Aorta (tissue), 5 donors: ENCODE measurements around the gene SDHAF3. TPM values are rescaled to one million over a fixed set of nuclear protein-coding genes. Genes with fewer than 3 reads are reported as not detected.
"Not testable (repeated sequence)": the region's sequence is repeated elsewhere in the genome, so short reads cannot be mapped to it uniquely, and the experiment has no call there.

Experiments
- ATAC-seq: fragments of 200-7000 bp; cut with Tn5 transposase; one replicate; pipeline ENCODE4 v1.9.1; 2022; ENCODE audit warnings: moderate library complexity; ENCODE audit not compliant: low FRiP score
- DNase-seq, 2 donors: peaks; one replicate each; pipeline ENCODE4 v3.0.0-alpha.2; 2020
- H3K27ac ChIP-seq, 2 donors: one replicate each; pipeline ENCODE4 v1.5.1; 2013; ENCODE audit warnings: low read length in 2 of 2, mild to moderate bottlenecking in 2 of 2, moderate library complexity in 2 of 2, control low read depth in 1 of 2, inconsistent platforms in 1 of 2, low read depth in 1 of 2
- H3K27me3 ChIP-seq, 2 donors: one replicate each; pipeline ENCODE4 v1.6.1; 2013; ENCODE audit warnings: control low read depth in 1 of 2, low read length in 1 of 2, mild to moderate bottlenecking in 1 of 2, moderate library complexity in 1 of 2; ENCODE audit not compliant: insufficient read depth in 2 of 2, control insufficient read depth in 1 of 2
- H3K36me3 ChIP-seq, 2 donors: one replicate each; pipeline ENCODE4 v1.6.1; 2013; ENCODE audit warnings: control low read depth in 1 of 2, low read length in 1 of 2, mild to moderate bottlenecking in 1 of 2; ENCODE audit not compliant: insufficient read depth in 2 of 2, control insufficient read depth in 1 of 2
- H3K4me1 ChIP-seq, 2 donors: one replicate each; pipeline ENCODE4 v1.6.1; 2013; ENCODE audit warnings: low read length in 2 of 2, control low read depth in 1 of 2, mild to moderate bottlenecking in 1 of 2, moderate library complexity in 1 of 2; ENCODE audit not compliant: insufficient read depth in 2 of 2, control insufficient read depth in 1 of 2
- H3K4me3 ChIP-seq, 2 donors: one replicate each; pipeline ENCODE4 v1.5.1; 2013; ENCODE audit warnings: low read length in 2 of 2, control low read depth in 1 of 2, mild to moderate bottlenecking in 1 of 2
- H3K9me3 ChIP-seq: one replicate; pipeline ENCODE4 v1.6.1; 2013; ENCODE audit warnings: mild to moderate bottlenecking, low read length; ENCODE audit not compliant: control insufficient read depth
- WGBS, 2 donors: extraction: QIAGEN DNeasy Blood & Tissue Kit; methylation state at CpG; one replicate each; pipeline ENCODE4 v1.1.7; 2013; 5-methylcytosine and 5-hydroxymethylcytosine counted together
- intact Hi-C, 2 donors: fragments of 100-400 bp; cut with DNase I; formaldehyde crosslinking; loops; one replicate each; pipeline versions ENCODE4 v1.14.2 to v1.15.0; 2022
- polyA plus RNA-seq, 2 donors: library from polyadenylated mRNA; stranded (reverse); fragments of 200-250 nt; gene quantifications; one replicate each; pipeline ENCODE4 v1.2.3, GENCODE V29; 2013
- total RNA-seq, 2 donors: library from RNA; stranded (reverse); fragmentation: NEBNext Ultra II Directional; extraction: Animal tissue kit (Norgen Biotek cat#: 25700); gene quantifications; one replicate each; pipeline ENCODE4 v1.2.1, GENCODE V29; 2021
- donor health status: healthy with polysubstance abuse.
- donor health status: Bipolar disorder and iron deficiency.
- donor health status: DM: no; HTN: no; CAD: no.
- donor health status: DM: no; HTN: no; CAD: no.
- donor health status: DM: yes; HTN: yes; CAD: no.

Gene SDHAF3
- total and polyA plus RNA-seq, 4 donors, result 6.5 to 11.1 (median 8.0) TPM

DNA sequence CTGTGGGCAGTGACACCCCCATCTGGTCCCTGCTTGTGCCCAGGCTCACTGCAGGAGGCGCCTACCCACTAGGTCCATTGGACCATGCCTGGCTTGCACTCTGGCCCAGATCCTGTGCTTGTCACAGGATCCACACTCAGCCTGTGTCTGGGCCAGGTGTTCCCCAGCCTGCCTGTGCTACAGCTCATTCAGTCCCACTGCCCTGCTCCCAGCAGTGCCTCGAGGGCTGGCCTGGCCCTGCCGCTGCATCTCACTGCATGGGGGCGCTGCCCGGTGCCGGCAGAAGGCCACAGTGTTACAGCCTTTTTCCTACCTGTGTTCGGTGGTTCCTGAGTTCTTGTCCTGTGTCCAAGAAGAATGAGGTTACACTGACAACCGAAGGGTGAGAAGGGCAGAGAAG, 21.3 kb downstream of the SDHAF3 start:
- DNase-seq (no peak), ATAC-seq (no peak)
- H3K4me1 ChIP-seq, result no peaks in the 10 kb centered on the region
- H3K27ac ChIP-seq, result no peak overlapping the region
- intact Hi-C loops, result no loop called here
- H3K4me3 ChIP-seq, result no peak overlapping the region
- peaks cover 2% of the 10 kb centered on the region for H3K9me3 ChIP-seq
- no peaks in the 10 kb centered on the region for H3K36me3 ChIP-seq
- WGBS, 2 donors, result 96 to 99% methylated on average over 8 of the region's 8 CpGs
- H3K27me3 ChIP-seq, result no peaks in the 10 kb centered on the region

DNA sequence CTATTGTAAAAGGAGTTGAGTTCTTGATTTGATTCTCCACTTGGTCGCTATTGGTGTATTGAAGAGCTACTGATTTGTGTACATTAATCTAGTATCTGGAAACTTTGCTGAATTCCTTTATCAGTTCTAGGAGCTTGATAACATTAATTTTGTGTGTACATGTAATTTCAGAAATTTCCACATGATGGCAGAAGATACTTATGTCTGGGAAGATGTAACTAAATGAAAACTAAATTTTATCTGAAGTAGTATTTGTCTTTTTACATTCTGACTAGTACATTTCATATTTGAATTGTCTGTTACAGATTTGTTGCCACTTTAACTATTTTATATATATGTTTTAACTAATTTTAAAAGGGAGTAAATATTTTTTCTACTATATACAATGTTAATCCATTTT, 27.6 kb downstream of the SDHAF3 start:
- WGBS, 2 donors, result 68 to 79% methylated on average over 1 of the region's 1 CpG
- Histone ChIP-seq H3K9me3 (no peaks in the 10 kb centered on the region), H3K27ac (no peak overlapping the region), H3K27me3 (no peaks in the 10 kb centered on the region), H3K4me1 (no peaks in the 10 kb centered on the region), H3K4me3 (no peak overlapping the region), H3K36me3 (no peaks in the 10 kb centered on the region)
- intact Hi-C loops, result no loop called here
- DNase-seq, result no peak
- no peak for ATAC-seq

DNA sequence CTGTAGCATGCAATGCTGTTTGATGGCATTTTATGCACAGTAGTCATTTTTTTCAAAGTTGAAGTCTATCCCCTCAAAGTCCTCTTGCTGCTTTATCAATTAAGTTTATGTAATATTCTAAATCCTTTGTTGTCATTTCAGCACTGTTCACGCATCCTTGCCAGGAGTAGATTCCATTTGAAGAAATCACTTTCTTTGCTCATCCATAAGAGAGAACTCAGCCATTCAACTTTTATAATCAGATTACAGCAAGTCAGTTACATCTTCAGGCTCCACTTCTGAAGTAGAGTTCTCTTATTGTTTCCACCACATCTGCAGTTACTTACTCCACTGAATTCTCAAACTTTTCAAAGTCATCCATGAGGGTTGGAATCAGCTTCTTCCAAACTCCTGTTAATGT, 32.3 kb downstream of the SDHAF3 start:
- Histone ChIP-seq H3K4me3 (no peak overlapping the region), H3K9me3 (no peaks in the 10 kb centered on the region), H3K27ac (no peak overlapping the region), H3K4me1 (no peaks in the 10 kb centered on the region), H3K27me3 (no peaks in the 10 kb centered on the region), H3K36me3 (no peaks in the 10 kb centered on the region)
- intact Hi-C loops, result no loop called here
- ATAC-seq (no peak), DNase-seq (no peak)
- 89 to 93% methylated on average over 1 of the region's 1 CpG for WGBS, 2 donors

DNA sequence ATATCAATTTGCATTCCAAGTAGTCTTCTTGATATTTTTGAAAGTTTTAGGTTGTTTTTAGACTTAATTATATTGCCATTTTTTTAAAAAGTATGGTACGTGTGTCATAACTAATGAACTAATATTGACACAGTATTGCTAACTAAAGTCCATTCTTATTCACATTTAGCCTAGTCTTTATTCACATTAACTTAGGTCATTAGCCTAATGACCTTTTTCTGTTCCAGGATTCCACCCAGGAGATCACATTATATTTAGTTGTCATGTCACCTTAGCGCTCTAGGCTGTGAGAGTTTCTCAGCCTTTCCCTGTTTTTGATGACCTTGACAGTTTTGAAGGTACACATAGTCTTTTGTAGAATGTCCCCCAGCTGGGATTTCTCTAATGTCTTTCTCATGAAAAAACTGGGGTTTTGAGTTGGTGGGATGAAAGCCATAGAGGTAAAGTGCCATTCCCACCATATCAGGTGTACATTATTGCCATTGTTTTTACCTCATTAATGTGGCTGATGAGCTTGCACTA, 38.5 kb downstream of the SDHAF3 start:
- Histone ChIP-seq H3K9me3 (no peaks in the 10 kb centered on the region), H3K4me1 (no peaks in the 10 kb centered on the region), H3K36me3 (no peaks in the 10 kb centered on the region), H3K27me3 (no peaks in the 10 kb centered on the region), H3K27ac (no peak overlapping the region), H3K4me3 (no peak overlapping the region)
- 92 to 96% methylated on average over 2 of the region's 2 CpGs for WGBS, 2 donors
- ATAC-seq (no peak), DNase-seq (no peak)
- intact Hi-C loops, result no loop called here

DNA sequence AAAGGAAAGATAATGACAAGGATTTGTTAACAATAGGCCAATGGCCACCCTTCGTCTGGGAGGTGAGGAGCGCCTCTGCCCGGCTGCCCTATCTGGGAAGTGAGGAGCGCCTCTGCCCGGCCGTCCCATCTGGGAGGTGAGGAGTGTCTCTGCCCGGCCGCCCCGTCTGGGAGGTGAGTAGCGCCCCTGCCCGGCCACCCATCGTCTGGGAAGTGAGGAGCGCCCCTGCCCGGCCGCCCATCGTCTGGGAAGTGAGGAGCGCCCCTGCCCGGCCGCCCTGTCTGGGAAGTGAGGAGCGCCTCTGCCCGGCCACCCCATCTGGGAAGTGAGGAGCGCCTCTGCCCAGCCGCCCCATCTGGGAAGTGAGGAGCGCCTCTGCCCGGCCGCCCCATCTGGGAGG, 42.5 kb downstream of the SDHAF3 start:
- H3K27me3 ChIP-seq, intact Hi-C loops, H3K4me3 ChIP-seq, DNase-seq, H3K9me3 ChIP-seq, H3K4me1 ChIP-seq, ATAC-seq, H3K27ac ChIP-seq, H3K36me3 ChIP-seq: not testable (repeated sequence)
- WGBS, 2 donors, result 98% methylated on average over 21 to 26 of the region's 26 CpGs

DNA sequence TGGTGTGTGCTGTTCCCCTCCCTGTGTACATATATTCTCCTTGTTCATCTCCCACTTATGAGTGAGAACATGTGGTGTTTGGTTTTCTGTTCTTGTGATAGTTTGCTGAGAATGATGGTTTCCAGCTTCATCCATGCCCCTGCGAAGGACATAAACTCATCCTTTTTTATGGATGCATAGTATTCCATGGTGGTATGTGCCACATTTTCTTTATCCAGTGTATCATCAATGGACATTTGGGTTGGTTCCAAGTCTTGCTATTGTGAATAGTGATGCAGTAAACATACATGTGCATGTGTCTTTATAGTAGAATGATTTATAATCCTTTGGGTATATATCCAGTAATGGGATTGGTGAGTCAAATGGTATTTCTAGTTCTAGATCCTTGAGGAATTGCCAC, 44.1 kb downstream of the SDHAF3 start:
- H3K4me1 ChIP-seq, ATAC-seq, DNase-seq, H3K4me3 ChIP-seq, H3K36me3 ChIP-seq, H3K27me3 ChIP-seq, intact Hi-C loops, H3K27ac ChIP-seq, H3K9me3 ChIP-seq: not testable (repeated sequence)
- 93 to 97% methylated on average over 1 of the region's 1 CpG for WGBS, 2 donors

DNA sequence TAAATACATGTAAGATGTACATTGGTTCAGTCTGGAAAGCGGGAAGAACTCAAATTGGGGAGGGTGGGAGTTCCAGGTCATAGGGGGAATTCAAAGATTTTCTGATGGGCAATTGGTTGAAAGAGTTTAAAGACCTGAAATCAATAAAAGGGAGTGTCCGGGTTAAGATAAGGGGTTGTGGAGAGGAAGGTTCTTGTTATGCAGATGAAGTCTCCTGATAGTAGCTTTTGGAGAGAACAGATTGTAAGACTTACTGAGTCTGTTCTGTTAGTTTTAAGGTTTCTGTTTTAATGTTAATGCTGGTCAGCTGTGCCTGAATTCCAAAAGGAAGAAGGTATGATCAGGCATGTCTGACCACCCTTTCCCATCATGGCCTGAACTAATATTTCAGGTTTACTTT, 48.8 kb downstream of the SDHAF3 start:
- intact Hi-C loops, result no loop called here
- Histone ChIP-seq H3K36me3 (no peaks in the 10 kb centered on the region), H3K27ac (no peak overlapping the region), H3K4me1 (no peaks in the 10 kb centered on the region), H3K27me3 (no peaks in the 10 kb centered on the region), H3K4me3 (no peak overlapping the region), H3K9me3 (no peaks in the 10 kb centered on the region)
- ATAC-seq, result no peak
- no peak for DNase-seq
- 93 to 97% methylated on average over 2 of the region's 2 CpGs for WGBS, 2 donors

DNA sequence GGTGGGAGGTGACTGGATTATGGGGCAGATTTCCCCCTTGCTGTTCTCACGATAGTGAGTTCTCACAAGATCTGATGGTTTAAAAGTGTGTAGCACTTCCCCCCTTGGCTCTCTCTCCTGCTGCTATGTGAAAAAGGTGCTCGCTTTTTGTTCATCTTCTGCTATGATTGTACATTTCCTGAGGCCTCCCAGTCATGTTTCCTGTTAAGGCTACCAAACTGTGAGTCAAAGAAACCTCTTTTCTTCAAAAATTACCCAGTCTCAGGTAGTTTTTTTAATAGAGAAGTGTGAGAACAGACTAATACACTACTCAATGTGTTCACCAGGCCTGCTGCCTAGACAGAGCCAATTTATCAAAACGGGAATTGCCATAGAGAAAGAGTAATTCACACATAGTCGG, 49.7 kb downstream of the SDHAF3 start:
- 63 to 82% methylated on average over 4 of the region's 4 CpGs for WGBS, 2 donors

DNA sequence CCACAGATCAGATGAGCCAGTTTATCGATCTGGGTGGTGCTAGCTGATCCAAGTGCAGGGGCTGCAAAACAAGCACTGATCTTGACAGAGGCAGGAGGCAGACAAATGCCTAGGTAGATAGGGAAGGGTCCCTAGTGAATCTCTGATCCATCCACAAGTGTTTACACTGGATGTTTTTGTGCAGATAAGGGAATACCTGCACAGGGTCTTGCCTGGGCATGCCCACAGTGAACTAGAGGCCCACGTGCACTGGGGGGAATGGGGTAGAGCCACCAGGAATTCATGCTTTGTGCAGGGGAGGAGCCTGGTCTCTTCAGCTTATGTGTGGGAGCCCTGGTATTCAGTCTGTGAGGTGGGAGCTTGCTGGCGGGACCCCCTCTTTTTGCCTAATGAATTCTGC, 50.3 kb downstream of the SDHAF3 start:
- ATAC-seq (no peak), DNase-seq (no peak)
- no peaks in the 10 kb centered on the region for H3K27me3 ChIP-seq
- no peaks in the 10 kb centered on the region for H3K9me3 ChIP-seq
- no peaks in the 10 kb centered on the region for H3K36me3 ChIP-seq
- no peak overlapping the region for H3K4me3 ChIP-seq
- intact Hi-C loops, result no loop called here
- H3K4me1 ChIP-seq, result no peaks in the 10 kb centered on the region
- no peak overlapping the region for H3K27ac ChIP-seq
- 64 to 83% methylated on average over 3 of the region's 3 CpGs for WGBS, 2 donors

More for the DNA sequence above, 49.7 kb downstream of the SDHAF3 start:
- no peaks in the 10 kb centered on the region for H3K9me3 ChIP-seq
- intact Hi-C loops, result no loop called here
- no peak for ATAC-seq
- H3K4me3 ChIP-seq, result no peak overlapping the region
- no peaks in the 10 kb centered on the region for H3K36me3 ChIP-seq
- H3K27ac ChIP-seq, result no peak overlapping the region
- no peaks in the 10 kb centered on the region for H3K4me1 ChIP-seq
- no peak for DNase-seq
- no peaks in the 10 kb centered on the region for H3K27me3 ChIP-seq
